Chondrocyte (in vitro differentiated cells): ENCODE measurements around the gene SAPCD2. TPM values are rescaled to one million over a fixed set of nuclear protein-coding genes. Genes with fewer than 3 reads are reported as not detected.

Source experiments
- total RNA-seq: library from RNA; stranded (reverse); gene quantifications from 3 replicates; pipeline ENCODE4 v1.2.1, GENCODE V29; 2021

The SAPCD2 gene
- total RNA-seq, 1 donor from 2014 or later = 2.5 TPM

Other genes starting within 250 kb of the SAPCD2 start
- 6.3 to 7.5 TPM (median 7.4 TPM) in 3 replicates for gene AJM1, start 228.1 kb downstream of the SAPCD2 start, total RNA-seq
- gene PHPT1, start 221.1 kb downstream of the SAPCD2 start, total RNA-seq = 165 to 193 TPM (median 192 TPM) in 3 replicates
- gene MAMDC4, start 218.2 kb downstream of the SAPCD2 start, total RNA-seq = 7.7 to 9.2 TPM (median 7.7 TPM) in 3 replicates
- 296 to 328 TPM (median 320 TPM) in 3 replicates for gene EDF1, start 204.2 kb downstream of the SAPCD2 start, total RNA-seq
- gene TRAF2, start 184.0 kb downstream of the SAPCD2 start, total RNA-seq = 9.6 to 12.4 TPM (median 10.4 TPM) in 3 replicates
- 79.2 to 87.5 TPM (median 84.3 TPM) in 3 replicates for gene FBXW5, start 125.8 kb downstream of the SAPCD2 start, total RNA-seq
- gene C8G, start 125.3 kb downstream of the SAPCD2 start, total RNA-seq = 2.2 TPM in 1 of 3 replicates, not detected in the others
- gene LCN12, start 118.3 kb downstream of the SAPCD2 start, total RNA-seq = 0.51 to 0.60 TPM in 2 of 3 replicates, not detected in the other
- gene PTGDS, start 93.1 kb downstream of the SAPCD2 start, total RNA-seq = 24.2 to 80.4 TPM (median 76.8 TPM) in 3 replicates
- gene LCNL1, start 87.6 kb downstream of the SAPCD2 start, total RNA-seq = 0.15 to 5.8 TPM (median 5.2 TPM) in 3 replicates
- gene PAXX, start 78.1 kb downstream of the SAPCD2 start, total RNA-seq = 34.4 to 38.7 TPM (median 36.8 TPM) in 3 replicates
- gene CLIC3, start 74.0 kb downstream of the SAPCD2 start, total RNA-seq = 4.9 to 5.5 TPM in 2 of 3 replicates, not detected in the other
- gene ABCA2, start 42.3 kb downstream of the SAPCD2 start, total RNA-seq = 55.3 to 62.4 TPM (median 59.1 TPM) in 3 replicates
- not detected in 3 replicates for gene FUT7, start 38.5 kb downstream of the SAPCD2 start, total RNA-seq
- 88.1 to 90.8 TPM (median 88.7 TPM) in 3 replicates for gene NPDC1, start 24.4 kb downstream of the SAPCD2 start, total RNA-seq
- 0.15 TPM in 1 of 3 replicates, not detected in the others for gene ENTPD2, start 16.5 kb downstream of the SAPCD2 start, total RNA-seq
- 26.1 to 44.0 TPM (median 41.7 TPM) in 3 replicates for gene UAP1L1, start 7.0 kb upstream of the SAPCD2 start, total RNA-seq
- 105 to 117 TPM (median 106 TPM) in 3 replicates for gene MAN1B1, start 16.4 kb upstream of the SAPCD2 start, total RNA-seq
- 54.0 to 85.0 TPM (median 82.2 TPM) in 3 replicates for gene DPP7, start 44.2 kb upstream of the SAPCD2 start, total RNA-seq
- 0.07 TPM in 1 of 3 replicates, not detected in the others for gene GRIN1, start 68.6 kb upstream of the SAPCD2 start, total RNA-seq
- gene LRRC26, start 99.5 kb upstream of the SAPCD2 start, total RNA-seq = not detected in 3 replicates
- not detected in 3 replicates for gene TMEM210, start 101.5 kb upstream of the SAPCD2 start, total RNA-seq
- gene ANAPC2, start 118.0 kb upstream of the SAPCD2 start, total RNA-seq = 40.3 to 62.6 TPM (median 41.0 TPM) in 3 replicates
- gene SSNA1, start 118.1 kb upstream of the SAPCD2 start, total RNA-seq = 54.5 to 57.8 TPM (median 55.5 TPM) in 3 replicates
- gene TPRN, start 130.2 kb upstream of the SAPCD2 start, total RNA-seq = 19.5 to 20.0 TPM (median 19.7 TPM) in 3 replicates
- gene TMEM203, start 135.1 kb upstream of the SAPCD2 start, total RNA-seq = 34.9 to 36.8 TPM (median 36.7 TPM) in 3 replicates
- gene NDOR1, start 135.1 kb upstream of the SAPCD2 start, total RNA-seq = 10.8 to 17.7 TPM (median 13.2 TPM) in 3 replicates
- 3.3 to 4.4 TPM (median 3.6 TPM) in 3 replicates for gene RNF208, start 151.7 kb upstream of the SAPCD2 start, total RNA-seq
- gene CYSRT1, start 154.6 kb upstream of the SAPCD2 start, total RNA-seq = 0.44 to 0.92 TPM (median 0.79 TPM) in 3 replicates
- gene RNF224, start 156.9 kb upstream of the SAPCD2 start, total RNA-seq = 0.22 TPM in 1 of 3 replicates, not detected in the others
- gene SLC34A3, start 160.3 kb upstream of the SAPCD2 start, total RNA-seq = not detected in 3 replicates
- 117 to 155 TPM (median 121 TPM) in 3 replicates for gene TUBB4B, start 170.7 kb upstream of the SAPCD2 start, total RNA-seq
- gene STPG3, start 180.7 kb upstream of the SAPCD2 start, total RNA-seq = not detected in 3 replicates
- gene NELFB, start 184.8 kb upstream of the SAPCD2 start, total RNA-seq = 48.0 to 55.1 TPM (median 52.4 TPM) in 3 replicates
- 0.85 to 3.5 TPM (median 3.4 TPM) in 3 replicates for gene TOR4A, start 207.2 kb upstream of the SAPCD2 start, total RNA-seq
- 0.39 to 6.9 TPM (median 6.7 TPM) in 3 replicates for gene NRARP, start 231.7 kb upstream of the SAPCD2 start, total RNA-seq